Measurements from ENCODE around the gene HIBCH.

DNA sequence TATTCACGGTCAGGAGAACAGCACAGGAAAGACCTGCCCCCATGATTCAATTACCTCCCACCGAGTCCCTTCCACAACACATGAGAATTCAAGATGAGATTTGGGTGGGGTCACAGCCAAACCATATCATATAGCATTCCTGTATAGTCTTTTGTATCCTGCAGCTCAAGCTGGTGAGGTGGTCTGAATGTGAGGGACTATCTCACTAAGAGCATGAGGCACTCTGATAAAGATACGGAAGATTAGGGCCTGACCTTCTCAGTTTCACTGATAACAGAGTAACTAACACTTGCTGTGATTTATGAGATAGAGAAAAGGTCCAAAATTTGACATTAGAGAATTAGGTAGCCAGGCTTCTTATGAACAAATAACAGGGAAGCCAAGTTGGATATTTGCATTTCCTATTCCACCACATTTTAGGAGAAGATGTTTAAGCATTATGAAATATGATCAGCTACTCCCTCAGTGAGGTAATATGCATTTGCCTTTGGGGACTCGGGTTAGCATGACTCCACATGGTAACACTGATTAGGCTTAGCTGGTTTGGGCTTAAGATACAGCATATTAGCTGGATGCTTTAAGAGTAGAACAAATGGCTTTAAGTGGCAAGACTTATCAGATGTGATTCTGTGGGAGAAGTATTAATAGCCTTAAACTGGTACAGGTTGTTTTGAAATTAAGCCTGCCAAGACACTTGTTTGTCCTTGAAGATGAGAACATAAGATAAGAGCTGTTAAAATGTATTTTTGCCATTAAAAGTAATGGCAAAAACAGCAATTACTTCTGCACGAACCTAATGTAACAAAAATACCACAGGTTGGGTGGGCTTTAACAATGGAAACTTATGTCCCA lies 150.2 kb downstream of the HIBCH start:
- no peak for TF ChIP-seq YY1 (IDR thresholded peaks at IDR 0.05; ENCODE audit: insufficient read depth, insufficient read length)
- no peak for TF ChIP-seq SUZ12 (IDR thresholded peaks at IDR 0.05; ENCODE audit: extremely low read depth, insufficient read depth, insufficient read length)
- TF ChIP-seq ZNF274 (IDR thresholded peaks at IDR 0.05; ENCODE audit: low read depth, low read length), result no peak
